ENCODE data around the gene CHAD. TPM values are rescaled to one million over a fixed set of nuclear protein-coding genes. Genes with fewer than 3 reads are reported as not detected.

CHAD gene
- total RNA-seq, 1 donor from 2014 or later, result 0.42 TPM

GRCh38 chr17:50467855-50468303, 801 bp downstream of the CHAD start:
- H3K27ac Mint-ChIP-seq, result no peak overlapping the region
- CTCF ChIA-PET, result interaction anchor here (1.1 kb wide), 1 partner anchor 71 kb away, joined by 3 read pairs; the partner anchor contains the start of gene LRRC59

GRCh38 chr17:50467114-50467854, 1.4 kb downstream of the CHAD start:
- Mint-ChIP-seq H3K27ac (no peak overlapping the region), H3K27me3 (peaks cover 10% of the 10 kb centered on the region), H3K4me3 (peak overlapping the region; percentile 53), H3K9me3 (no peaks in the 10 kb centered on the region), H3K4me1 (peaks cover 39% of the 10 kb centered on the region), H3K36me3 (ENCODE audit: low read depth) (peaks cover 11% of the 10 kb centered on the region)
- POLR2A ChIA-PET, result interaction anchor here (1.1 kb wide), 1 partner anchor 11 kb away, joined by 5 read pairs; no protein-coding TSS in a partner anchor
- CTCF ChIA-PET, result interaction anchor here (1.1 kb wide), 1 partner anchor 70 kb away, joined by 3 read pairs; the partner anchor contains the start of gene LRRC59
- no peak for TF ChIP-seq CTCF (IDR thresholded peaks at IDR 0.05)
- intact Hi-C loops (cut with micrococcal nuclease), result no loop called here
- ATAC-seq (ENCODE audit: low read depth), result no peak
- DNase-seq, result no peak

More at GRCh38 chr17:50467855-50468303, 801 bp downstream of the CHAD start:
- intact Hi-C loops (cut with micrococcal nuclease), result no loop called here
- no peak for TF ChIP-seq CTCF (IDR thresholded peaks at IDR 0.05)
- no peak for ATAC-seq (ENCODE audit: low read depth)
- DNase-seq, result no peak
- Mint-ChIP-seq H3K9me3 (no peaks in the 10 kb centered on the region), H3K4me3 (peak overlapping the region; percentile 53), H3K36me3 (ENCODE audit: low read depth) (peaks cover 12% of the 10 kb centered on the region), H3K27me3 (peaks cover 10% of the 10 kb centered on the region), H3K4me1 (peaks cover 39% of the 10 kb centered on the region)
- POLR2A ChIA-PET, result interaction anchor here (0.5 to 1.1 kb wide), 2 partner anchors 10 to 46 kb away, joined by 5 to 7 read pairs; no protein-coding TSS in a partner anchor

- peaks cover 39% of the 10 kb centered on the region for H3K4me1 Mint-ChIP-seq
- DNase-seq, result no peak
- ChIA-PET POLR2A (interaction anchor here (0.6 to 1.0 kb wide), 3 partner anchors 12 to 69 kb away, joined by 4 to 5 read pairs (median 4); no protein-coding TSS in a partner anchor), CTCF (no interaction called here)
- peak overlapping the region; percentile 11 for H3K4me3 Mint-ChIP-seq
- H3K27ac Mint-ChIP-seq, result no peak overlapping the region
- H3K27me3 Mint-ChIP-seq, result peaks cover 10% of the 10 kb centered on the region
- intact Hi-C loops (cut with micrococcal nuclease), result no loop called here
- no peaks in the 10 kb centered on the region for H3K9me3 Mint-ChIP-seq
- ATAC-seq (ENCODE audit: low read depth), result no peak
- peaks cover 14% of the 10 kb centered on the region for H3K36me3 Mint-ChIP-seq (ENCODE audit: low read depth)
- no peak for TF ChIP-seq CTCF (IDR thresholded peaks at IDR 0.05)
Observed at GRCh38 chr17:50466371-50467113, 2.1 kb downstream of the CHAD start.

GRCh38 chr17:50465635-50466034, 3.0 kb downstream of the CHAD start:
- Mint-ChIP-seq H3K27me3 (peaks cover 8% of the 10 kb centered on the region), H3K4me3 (no peak overlapping the region), H3K36me3 (ENCODE audit: low read depth) (peaks cover 16% of the 10 kb centered on the region), H3K9me3 (no peaks in the 10 kb centered on the region), H3K4me1 (peaks cover 39% of the 10 kb centered on the region), H3K27ac (no peak overlapping the region)
- no peak for ATAC-seq (ENCODE audit: low read depth)
- DNase-seq, result no peak
- TF ChIP-seq CTCF (IDR thresholded peaks at IDR 0.05), result no peak
- intact Hi-C loops (cut with micrococcal nuclease), result no loop called here
- CTCF ChIA-PET, result no interaction called here
- POLR2A ChIA-PET, result interaction anchor here (0.6 to 1.0 kb wide), 2 partner anchors 14 to 68 kb away, joined by 4 read pairs; no protein-coding TSS in a partner anchor

- CTCF ChIA-PET, result no interaction called here
- no peaks in the 10 kb centered on the region for H3K9me3 Mint-ChIP-seq
- no peak overlapping the region for H3K27ac Mint-ChIP-seq
- ATAC-seq (ENCODE audit: low read depth), result no peak
- H3K36me3 Mint-ChIP-seq (ENCODE audit: low read depth), result peaks cover 16% of the 10 kb centered on the region
- no peak for DNase-seq
- intact Hi-C loops (cut with micrococcal nuclease), result no loop called here
- no peak overlapping the region for H3K4me3 Mint-ChIP-seq
- peaks cover 39% of the 10 kb centered on the region for H3K4me1 Mint-ChIP-seq
- H3K27me3 Mint-ChIP-seq, result peaks cover 8% of the 10 kb centered on the region
- POLR2A ChIA-PET, result no interaction called here
- no peak for TF ChIP-seq CTCF (IDR thresholded peaks at IDR 0.05)
Observed at GRCh38 chr17:50465171-50465570, 3.5 kb downstream of the CHAD start.
